ENCODE data around the gene UGT1A9.

DNA sequence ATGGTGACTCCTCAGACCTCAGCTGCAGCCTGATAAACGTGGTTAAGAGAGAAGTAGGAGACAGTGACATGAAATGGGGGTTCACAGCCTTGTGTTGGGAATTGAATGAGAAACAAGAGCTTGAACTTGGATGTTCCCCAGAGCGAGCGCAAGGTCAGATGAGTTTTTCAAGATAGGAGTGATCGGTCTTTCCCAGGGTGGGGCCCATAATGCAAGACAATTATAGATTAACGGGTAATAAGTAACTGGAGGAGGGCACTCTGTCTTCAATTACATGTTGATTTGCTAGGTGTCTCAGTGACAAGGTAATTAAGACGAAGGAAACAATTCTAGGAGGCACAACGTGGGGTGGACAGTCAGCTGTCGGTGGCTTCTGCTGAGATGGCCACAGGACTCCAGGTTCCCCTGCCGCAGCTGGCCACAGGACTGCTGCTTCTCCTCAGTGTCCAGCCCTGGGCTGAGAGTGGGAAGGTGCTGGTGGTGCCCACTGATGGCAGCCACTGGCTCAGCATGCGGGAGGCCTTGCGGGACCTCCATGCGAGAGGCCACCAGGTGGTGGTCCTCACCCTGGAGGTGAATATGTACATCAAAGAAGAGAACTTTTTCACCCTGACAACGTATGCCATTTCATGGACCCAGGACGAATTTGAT lies 41.0 kb downstream of the UGT1A9 start, which contains the start of gene UGT1A5:
- TF ChIP-seq, protein P1, sequence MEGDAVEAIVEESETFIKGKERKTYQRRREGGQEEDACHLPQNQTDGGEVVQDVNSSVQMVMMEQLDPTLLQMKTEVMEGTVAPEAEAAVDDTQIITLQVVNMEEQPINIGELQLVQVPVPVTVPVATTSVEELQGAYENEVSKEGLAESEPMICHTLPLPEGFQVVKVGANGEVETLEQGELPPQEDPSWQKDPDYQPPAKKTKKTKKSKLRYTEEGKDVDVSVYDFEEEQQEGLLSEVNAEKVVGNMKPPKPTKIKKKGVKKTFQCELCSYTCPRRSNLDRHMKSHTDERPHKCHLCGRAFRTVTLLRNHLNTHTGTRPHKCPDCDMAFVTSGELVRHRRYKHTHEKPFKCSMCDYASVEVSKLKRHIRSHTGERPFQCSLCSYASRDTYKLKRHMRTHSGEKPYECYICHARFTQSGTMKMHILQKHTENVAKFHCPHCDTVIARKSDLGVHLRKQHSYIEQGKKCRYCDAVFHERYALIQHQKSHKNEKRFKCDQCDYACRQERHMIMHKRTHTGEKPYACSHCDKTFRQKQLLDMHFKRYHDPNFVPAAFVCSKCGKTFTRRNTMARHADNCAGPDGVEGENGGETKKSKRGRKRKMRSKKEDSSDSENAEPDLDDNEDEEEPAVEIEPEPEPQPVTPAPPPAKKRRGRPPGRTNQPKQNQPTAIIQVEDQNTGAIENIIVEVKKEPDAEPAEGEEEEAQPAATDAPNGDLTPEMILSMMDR (IDR thresholded peaks at IDR 0.05; ENCODE audit: insufficient read depth, low read length), result no peak
- TF ChIP-seq POLR2AphosphoS5 (IDR thresholded peaks at IDR 0.05; ENCODE audit: low read depth), result no peak
- TF ChIP-seq, protein P2, sequence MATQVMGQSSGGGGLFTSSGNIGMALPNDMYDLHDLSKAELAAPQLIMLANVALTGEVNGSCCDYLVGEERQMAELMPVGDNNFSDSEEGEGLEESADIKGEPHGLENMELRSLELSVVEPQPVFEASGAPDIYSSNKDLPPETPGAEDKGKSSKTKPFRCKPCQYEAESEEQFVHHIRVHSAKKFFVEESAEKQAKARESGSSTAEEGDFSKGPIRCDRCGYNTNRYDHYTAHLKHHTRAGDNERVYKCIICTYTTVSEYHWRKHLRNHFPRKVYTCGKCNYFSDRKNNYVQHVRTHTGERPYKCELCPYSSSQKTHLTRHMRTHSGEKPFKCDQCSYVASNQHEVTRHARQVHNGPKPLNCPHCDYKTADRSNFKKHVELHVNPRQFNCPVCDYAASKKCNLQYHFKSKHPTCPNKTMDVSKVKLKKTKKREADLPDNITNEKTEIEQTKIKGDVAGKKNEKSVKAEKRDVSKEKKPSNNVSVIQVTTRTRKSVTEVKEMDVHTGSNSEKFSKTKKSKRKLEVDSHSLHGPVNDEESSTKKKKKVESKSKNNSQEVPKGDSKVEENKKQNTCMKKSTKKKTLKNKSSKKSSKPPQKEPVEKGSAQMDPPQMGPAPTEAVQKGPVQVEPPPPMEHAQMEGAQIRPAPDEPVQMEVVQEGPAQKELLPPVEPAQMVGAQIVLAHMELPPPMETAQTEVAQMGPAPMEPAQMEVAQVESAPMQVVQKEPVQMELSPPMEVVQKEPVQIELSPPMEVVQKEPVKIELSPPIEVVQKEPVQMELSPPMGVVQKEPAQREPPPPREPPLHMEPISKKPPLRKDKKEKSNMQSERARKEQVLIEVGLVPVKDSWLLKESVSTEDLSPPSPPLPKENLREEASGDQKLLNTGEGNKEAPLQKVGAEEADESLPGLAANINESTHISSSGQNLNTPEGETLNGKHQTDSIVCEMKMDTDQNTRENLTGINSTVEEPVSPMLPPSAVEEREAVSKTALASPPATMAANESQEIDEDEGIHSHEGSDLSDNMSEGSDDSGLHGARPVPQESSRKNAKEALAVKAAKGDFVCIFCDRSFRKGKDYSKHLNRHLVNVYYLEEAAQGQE (IDR thresholded peaks at IDR 0.05; ENCODE audit: insufficient replicate concordance, low read depth), result no peak
- TF ChIP-seq GABPA (IDR thresholded peaks at IDR 0.05; ENCODE audit: low read depth), result no peak
- no peak for TF ChIP-seq SPI1 (IDR thresholded peaks at IDR 0.05; ENCODE audit: borderline replicate concordance, low read depth)
